NCI-H1694 (cell line): ENCODE data around the gene SPAG9.
"Not testable (repeated sequence)": the region's sequence is repeated elsewhere in the genome, so short reads cannot be mapped to it uniquely, and the experiment has no call there.

Experiments
- DNase-seq: peaks from one replicate; lab custom pipeline; 2025; lab: John Stamatoyannopoulos, UW

The SPAG9 gene

GRCh38 chr17:50953831-50954601 is 166.7 kb downstream of the SPAG9 start:
- peak; percentile 36 for DNase-seq

GRCh38 chr17:50953518-50953830 is 167.2 kb downstream of the SPAG9 start:
- no peak for DNase-seq

DNA sequence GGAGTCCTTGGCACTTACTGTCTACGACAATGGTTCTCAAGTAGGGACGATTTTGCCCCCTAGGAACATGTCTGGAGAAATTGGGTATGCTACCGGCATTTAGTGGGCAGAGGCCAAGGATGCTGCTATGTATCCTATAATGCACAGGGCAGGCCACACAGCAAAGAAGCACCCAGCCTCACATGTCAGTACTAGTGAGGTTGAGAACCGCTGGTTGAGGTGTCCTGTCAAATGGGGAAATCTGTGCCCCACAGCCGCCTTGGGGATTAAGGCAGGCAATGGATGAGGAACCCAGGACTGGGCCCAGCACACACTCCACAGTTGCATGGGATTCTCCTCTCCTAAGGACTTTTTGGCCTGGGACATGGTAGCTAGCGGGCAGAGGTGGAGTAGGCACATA is 167.8 kb downstream of the SPAG9 start:
- DNase-seq: no peak

- peak; percentile 95 for DNase-seq
These were observed 168.7 kb downstream of the SPAG9 start for GRCh38 chr17:50952013-50952412.

GRCh38 chr17:50949989-50950877 is 170.4 kb downstream of the SPAG9 start:
- DNase-seq: peak; percentile 55

DNA sequence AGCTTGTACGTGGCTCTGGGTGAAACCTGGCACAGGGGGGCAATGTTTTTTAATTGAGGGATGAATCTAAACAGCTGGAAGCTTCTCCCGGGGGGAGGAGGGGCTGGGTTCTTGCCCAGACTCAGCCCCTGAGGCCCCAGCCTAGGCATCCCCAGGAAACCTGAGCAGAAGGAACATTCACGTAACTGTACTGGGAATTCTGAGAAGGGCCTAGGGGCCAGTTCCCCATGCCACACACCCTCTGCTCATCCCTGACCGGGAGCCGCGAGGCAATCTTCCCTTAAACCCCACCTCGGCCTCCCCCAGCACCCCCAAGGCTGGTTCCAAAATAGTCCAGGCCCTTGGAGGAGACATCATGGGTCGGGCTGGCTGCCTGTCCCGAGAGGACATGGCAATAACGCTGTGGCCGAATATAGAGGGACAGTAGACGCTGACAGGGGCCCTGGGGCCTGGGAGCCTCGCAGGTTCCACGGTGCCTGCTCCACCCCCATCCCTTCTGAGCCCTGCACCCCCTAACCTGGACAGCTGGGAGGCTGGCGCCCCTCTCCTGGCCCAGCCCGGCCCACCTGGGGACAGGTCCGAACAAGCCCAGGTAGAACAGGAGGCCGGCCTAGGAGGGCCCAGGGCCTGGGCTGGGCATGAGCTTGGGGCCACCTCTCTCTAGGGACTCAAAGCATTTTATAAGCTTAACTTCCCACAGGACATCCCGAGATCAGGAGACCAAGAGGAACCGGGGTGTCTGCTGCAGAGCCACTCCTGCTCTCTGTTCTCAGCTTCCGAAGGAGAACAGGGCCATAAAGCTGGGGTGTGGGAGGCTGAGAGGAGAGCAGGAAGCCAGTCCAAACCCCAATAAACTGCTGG is 171.3 kb downstream of the SPAG9 start:
- DNase-seq: no peak

- no peak for DNase-seq
These were observed 172.0 kb downstream of the SPAG9 start for GRCh38 chr17:50948711-50949110.

- DNase-seq: no peak
These were observed 172.7 kb downstream of the SPAG9 start for GRCh38 chr17:50947782-50948543.

GRCh38 chr17:50946891-50947781 is 173.5 kb downstream of the SPAG9 start:
- no peak for DNase-seq

- no peak for DNase-seq
These were observed 174.3 kb downstream of the SPAG9 start for GRCh38 chr17:50946223-50946890.

DNA sequence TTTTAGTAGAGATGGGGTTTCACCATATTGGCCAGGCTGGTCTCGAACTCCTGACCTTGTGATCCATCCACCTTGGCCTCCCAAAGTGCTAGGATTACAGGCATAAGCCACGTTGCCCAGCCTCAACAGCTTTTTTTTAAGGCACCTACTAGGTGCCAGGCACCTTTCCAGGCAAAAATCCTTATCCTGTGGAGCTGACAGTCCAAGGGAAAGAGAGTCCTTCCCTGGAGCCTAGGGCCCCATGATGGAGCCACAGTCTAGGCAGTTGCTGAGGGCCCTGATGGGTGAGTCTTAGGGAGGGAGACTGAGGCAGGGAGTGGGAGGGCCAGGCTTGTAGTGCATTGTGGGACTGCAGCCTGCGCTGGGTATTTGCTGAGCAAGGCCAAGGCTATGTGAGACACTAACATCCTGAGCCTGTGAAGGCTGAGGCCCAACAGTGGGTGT is 174.9 kb downstream of the SPAG9 start:
- no peak for DNase-seq

GRCh38 chr17:50944902-50945720 is 175.6 kb downstream of the SPAG9 start:
- no peak for DNase-seq

GRCh38 chr17:50944054-50944901 is 176.4 kb downstream of the SPAG9 start:
- DNase-seq: no peak

DNA sequence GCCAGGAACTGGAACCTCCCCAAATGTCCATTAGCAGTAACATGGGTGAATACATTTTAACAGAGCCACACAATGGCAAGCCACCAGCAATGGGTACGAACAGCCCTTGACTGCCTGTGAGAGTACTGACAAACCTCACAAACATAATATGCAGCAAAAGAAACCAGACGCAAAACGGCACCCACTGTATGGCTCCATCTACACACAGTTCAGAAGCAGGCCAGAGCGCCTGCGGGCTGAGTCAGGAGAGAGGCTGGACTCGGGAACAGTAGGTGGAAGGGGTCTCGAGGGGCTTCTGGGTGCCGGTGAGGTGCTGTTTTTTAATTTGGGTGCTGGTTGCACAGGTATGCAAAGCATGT is 177.1 kb downstream of the SPAG9 start:
- DNase-seq: no peak

GRCh38 chr17:50941676-50942048 is 179.0 kb downstream of the SPAG9 start:
- not testable (repeated sequence) for DNase-seq

DNA sequence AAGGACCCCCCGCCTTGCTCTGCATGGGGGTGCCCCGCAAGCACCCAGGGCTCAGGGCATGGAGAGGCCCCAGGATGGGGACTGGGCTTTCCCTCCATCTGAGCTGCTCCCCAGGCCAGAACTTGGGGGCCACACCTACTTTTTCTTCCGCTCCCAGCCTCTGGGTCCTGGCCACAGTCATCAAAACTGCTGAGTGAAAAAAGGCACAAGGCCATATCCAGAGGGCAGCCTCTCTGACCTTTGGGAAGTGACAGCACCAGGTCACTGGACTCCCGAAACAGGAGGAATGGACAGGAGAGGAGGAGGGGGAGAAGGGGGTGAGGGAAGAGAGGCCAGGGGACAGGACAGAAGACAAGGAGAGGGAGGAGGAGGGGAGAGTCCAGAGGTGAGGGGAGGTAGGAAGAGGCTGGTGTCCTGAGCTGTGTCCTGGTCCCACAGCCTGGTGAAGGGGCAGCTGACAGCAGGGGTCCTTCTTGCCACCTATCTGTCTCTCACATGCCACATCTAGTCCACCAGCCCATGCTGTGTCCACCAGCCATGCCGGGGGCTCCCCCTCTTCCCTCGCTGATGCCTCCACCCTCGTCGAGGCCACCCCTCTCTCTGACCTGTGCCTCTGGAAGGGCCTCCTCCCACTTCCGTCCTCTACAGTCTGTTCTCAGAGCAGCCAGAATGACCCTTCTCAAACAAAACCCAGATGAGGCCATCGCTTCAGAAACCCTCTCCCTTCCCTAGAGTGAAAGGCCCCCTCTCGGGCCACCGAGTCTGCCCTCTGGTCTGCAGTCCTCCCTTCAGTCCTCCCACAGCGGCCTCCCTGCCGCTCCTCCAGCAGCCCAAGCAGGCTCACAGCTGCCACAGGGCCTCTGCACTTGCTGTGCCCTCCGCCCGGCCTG is 180.6 kb downstream of the SPAG9 start:
- no peak for DNase-seq

- DNase-seq: no peak
These were observed 181.2 kb downstream of the SPAG9 start for GRCh38 chr17:50939542-50939794.
